Parathyroid adenoma (tissue), 2 donors: ENCODE measurements around the gene UBE2D3.

Experiments
- H2AFZ ChIP-seq: fragments of 300-600 bp; sonication (generic); one replicate; pipeline ENCODE4 v1.7.0; 2017; ENCODE audit warnings: antibody characterized with exemption, mild to moderate bottlenecking
- H3K27ac ChIP-seq: fragments of 300-600 bp; sonication (generic); one replicate; pipeline ENCODE4 v1.7.0; 2017
- H3K27me3 ChIP-seq: fragments of 300-600 bp; sonication (generic); one replicate; pipeline ENCODE4 v1.7.0; 2017; ENCODE audit warnings: low read length; ENCODE audit not compliant: control insufficient read depth, insufficient read depth
- H3K36me3 ChIP-seq: fragments of 300-600 bp; sonication (generic); one replicate; pipeline ENCODE4 v1.7.0; 2017; ENCODE audit warnings: low read length; ENCODE audit not compliant: control insufficient read depth, insufficient read depth
- H3K4me1 ChIP-seq: fragments of 300-600 bp; sonication (generic); one replicate; pipeline ENCODE4 v1.7.0; 2017; ENCODE audit warnings: control low read depth
- H3K4me2 ChIP-seq: fragments of 300-600 bp; sonication (generic); one replicate; pipeline ENCODE4 v1.7.0; 2017; ENCODE audit warnings: low read length
- H3K4me3 ChIP-seq: fragments of 300-600 bp; sonication (generic); one replicate; pipeline ENCODE4 v1.7.0; 2017; ENCODE audit warnings: low read depth, low read length
- H3K79me2 ChIP-seq: fragments of 300-600 bp; sonication (generic); one replicate; pipeline ENCODE4 v1.7.0; 2017; ENCODE audit warnings: control low read depth
- H3K9ac ChIP-seq: fragments of 300-600 bp; sonication (generic); one replicate; pipeline ENCODE4 v1.7.0; 2017; ENCODE audit warnings: mild to moderate bottlenecking
- H3K9me3 ChIP-seq: fragments of 300-600 bp; sonication (generic); one replicate; pipeline ENCODE4 v1.7.0; 2017; ENCODE audit warnings: low read length; ENCODE audit not compliant: control insufficient read depth
- TF ChIP-seq, protein P1 (sequence below): fragments of 300-600 bp; sonication (generic); IDR thresholded peaks from one replicate; pipeline ENCODE4 v1.7.0; 2017; ENCODE audit warnings: antibody characterized with exemption, mild to moderate bottlenecking
- donor health status: primary hyperparathyroidism.

Gene UBE2D3

DNA sequence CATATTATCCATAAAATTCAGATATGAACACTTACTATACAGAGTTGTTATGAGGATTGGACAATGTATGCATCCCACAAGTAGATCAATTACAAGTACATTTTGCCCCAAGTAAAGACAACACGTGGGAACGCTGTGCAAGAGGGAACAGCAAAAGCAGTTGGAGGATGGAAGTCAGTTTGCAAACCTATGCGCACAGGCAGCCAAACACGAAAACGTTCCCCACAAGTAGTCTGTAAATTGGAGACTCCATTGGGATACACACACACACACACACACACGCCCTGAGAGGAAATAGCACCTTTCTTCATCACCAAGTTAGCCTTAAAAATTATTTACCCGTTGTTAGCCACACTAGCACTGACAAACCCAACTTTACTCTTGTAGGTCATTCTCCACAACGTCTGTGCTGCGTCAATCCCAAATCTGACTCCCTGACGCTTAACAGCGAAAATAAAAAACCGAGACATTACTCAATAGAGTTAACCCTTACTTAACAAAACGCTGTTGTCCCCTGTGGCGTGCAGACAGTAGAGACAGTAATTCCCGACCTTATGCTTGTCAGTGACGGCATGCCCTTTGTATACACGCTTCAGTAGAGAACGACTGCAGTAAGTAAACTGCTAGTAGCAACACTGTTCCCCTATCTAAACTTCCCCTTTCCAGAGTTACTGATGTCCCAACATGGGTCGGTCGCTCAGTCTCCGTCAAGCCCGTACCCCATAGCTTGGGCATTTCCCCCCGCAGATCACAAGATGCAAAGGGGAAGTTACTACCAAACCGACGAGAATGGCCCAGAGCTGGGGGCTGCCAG is 67.3 kb downstream of the UBE2D3 start:
- H3K36me3 ChIP-seq = no peaks in the 10 kb centered on the region
- peaks cover 3% of the 10 kb centered on the region for H3K4me1 ChIP-seq
- no peaks in the 10 kb centered on the region for H3K9me3 ChIP-seq
- peak overlapping the region; percentile 80 for H3K4me3 ChIP-seq
- TF ChIP-seq, protein P1, sequence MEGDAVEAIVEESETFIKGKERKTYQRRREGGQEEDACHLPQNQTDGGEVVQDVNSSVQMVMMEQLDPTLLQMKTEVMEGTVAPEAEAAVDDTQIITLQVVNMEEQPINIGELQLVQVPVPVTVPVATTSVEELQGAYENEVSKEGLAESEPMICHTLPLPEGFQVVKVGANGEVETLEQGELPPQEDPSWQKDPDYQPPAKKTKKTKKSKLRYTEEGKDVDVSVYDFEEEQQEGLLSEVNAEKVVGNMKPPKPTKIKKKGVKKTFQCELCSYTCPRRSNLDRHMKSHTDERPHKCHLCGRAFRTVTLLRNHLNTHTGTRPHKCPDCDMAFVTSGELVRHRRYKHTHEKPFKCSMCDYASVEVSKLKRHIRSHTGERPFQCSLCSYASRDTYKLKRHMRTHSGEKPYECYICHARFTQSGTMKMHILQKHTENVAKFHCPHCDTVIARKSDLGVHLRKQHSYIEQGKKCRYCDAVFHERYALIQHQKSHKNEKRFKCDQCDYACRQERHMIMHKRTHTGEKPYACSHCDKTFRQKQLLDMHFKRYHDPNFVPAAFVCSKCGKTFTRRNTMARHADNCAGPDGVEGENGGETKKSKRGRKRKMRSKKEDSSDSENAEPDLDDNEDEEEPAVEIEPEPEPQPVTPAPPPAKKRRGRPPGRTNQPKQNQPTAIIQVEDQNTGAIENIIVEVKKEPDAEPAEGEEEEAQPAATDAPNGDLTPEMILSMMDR = no peak
- H3K9ac ChIP-seq = no peak overlapping the region
- peak overlapping the region; percentile 80 for H3K4me2 ChIP-seq
- H3K27ac ChIP-seq = peak overlapping the region; percentile 44
- peak overlapping the region; percentile 93 for H2AFZ ChIP-seq
- no peaks in the 10 kb centered on the region for H3K27me3 ChIP-seq
- peaks cover 2% of the 10 kb centered on the region for H3K79me2 ChIP-seq

DNA sequence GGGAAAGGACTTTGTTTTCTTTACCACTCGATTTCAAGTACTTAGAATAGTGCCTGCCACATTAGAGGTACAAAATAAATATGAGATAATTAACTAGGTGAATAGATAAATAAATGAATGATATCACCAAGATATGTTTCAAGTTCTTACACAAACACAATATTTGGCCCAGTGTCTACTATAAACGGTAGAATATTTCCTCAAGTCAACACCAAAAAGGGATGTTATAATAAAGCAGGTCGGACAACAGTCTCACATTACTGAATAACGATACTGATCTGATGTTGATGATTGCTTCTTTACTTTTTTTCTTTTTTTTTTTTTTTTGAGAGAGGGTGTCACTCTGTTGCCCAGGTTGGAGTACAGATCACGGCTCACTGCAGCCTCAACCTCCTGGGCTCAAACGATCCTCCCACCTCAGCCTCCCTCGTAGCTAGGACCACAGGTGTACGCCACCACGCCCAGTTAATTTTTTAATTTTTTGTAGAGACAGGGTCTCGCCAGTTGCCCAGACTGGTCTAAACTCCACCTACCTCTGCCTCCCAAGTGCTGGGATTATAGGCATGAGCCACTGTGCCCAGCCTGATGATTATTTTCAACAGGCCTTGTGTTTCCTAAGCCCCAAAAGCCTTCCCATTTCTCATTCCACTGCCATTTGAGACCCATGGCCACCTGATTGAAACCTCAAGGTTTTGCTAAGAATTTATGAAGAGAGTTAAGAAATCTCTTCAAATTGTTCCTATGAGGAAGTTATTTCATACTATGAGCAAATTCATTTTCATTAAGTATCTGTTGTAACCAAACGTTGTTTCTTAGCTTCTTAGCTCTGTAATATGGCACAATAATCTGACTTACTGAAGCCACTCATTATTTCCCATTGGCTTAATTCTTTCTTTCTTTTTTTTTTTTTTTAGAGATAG is 68.8 kb downstream of the UBE2D3 start:
- Histone ChIP-seq H3K9ac (no peak overlapping the region), H2AFZ (no peak overlapping the region), H3K27ac (peak overlapping the region; percentile 39), H3K27me3 (no peaks in the 10 kb centered on the region), H3K4me1 (peaks cover 3% of the 10 kb centered on the region), H3K4me2 (peak overlapping the region; percentile 1), H3K4me3 (no peak overlapping the region), H3K79me2 (peaks cover 2% of the 10 kb centered on the region), H3K36me3 (no peaks in the 10 kb centered on the region), H3K9me3 (no peaks in the 10 kb centered on the region)
- TF ChIP-seq, protein P1 = no peak

DNA sequence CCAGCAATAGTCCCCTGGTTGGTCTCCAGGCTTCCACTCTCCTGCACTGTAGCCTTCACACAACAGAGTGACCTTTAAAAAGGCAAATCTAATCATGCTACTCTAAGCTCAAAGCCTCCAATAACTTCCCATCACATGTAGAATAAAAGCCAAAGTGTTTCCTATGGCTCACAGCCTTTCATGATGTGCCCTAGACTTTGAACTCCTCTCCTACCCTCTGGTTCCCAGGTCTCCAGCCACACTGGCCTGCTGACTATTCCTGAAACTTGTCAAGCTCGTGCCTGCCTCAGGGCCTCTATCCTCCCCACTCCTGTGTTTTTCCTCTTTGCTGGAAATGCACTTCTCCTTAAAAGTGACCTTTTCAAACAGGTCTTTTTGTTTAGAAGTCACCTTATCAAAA is 69.7 kb downstream of the UBE2D3 start:
- no peak overlapping the region for H2AFZ ChIP-seq
- H3K36me3 ChIP-seq = no peaks in the 10 kb centered on the region
- peaks cover 2% of the 10 kb centered on the region for H3K79me2 ChIP-seq
- no peak overlapping the region for H3K4me3 ChIP-seq
- no peaks in the 10 kb centered on the region for H3K27me3 ChIP-seq
- TF ChIP-seq, protein P1 = no peak
- H3K4me2 ChIP-seq = peak overlapping the region; percentile 1
- no peaks in the 10 kb centered on the region for H3K9me3 ChIP-seq
- H3K4me1 ChIP-seq = peaks cover 3% of the 10 kb centered on the region
- H3K27ac ChIP-seq = peak overlapping the region; percentile 39
- H3K9ac ChIP-seq = no peak overlapping the region

DNA sequence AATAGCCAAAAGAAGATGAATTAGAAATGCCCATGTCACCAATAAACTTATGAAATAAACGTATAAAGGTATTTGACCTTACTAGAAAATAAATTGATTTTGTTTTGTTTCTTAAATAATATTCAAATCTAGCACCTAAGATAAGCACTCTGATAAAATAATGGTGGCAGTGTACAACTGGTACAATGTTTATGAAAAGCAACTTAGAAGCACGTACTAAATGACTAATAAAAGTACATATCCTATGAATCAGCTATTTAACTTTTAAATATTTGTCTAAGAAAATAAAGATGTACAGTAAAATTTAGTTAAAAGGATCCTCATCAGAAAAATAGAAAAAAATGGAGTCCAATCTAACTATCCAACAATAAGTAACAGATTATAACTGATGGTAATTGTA is 73.3 kb downstream of the UBE2D3 start:
- H3K9me3 ChIP-seq = no peaks in the 10 kb centered on the region
- H3K4me3 ChIP-seq = no peak overlapping the region
- H3K4me1 ChIP-seq = peaks cover 3% of the 10 kb centered on the region
- no peak overlapping the region for H2AFZ ChIP-seq
- peaks cover under 1% of the 10 kb centered on the region for H3K79me2 ChIP-seq
- no peaks in the 10 kb centered on the region for H3K27me3 ChIP-seq
- H3K9ac ChIP-seq = no peak overlapping the region
- TF ChIP-seq, protein P1 = no peak
- H3K36me3 ChIP-seq = no peaks in the 10 kb centered on the region
- no peak overlapping the region for H3K4me2 ChIP-seq
- H3K27ac ChIP-seq = no peak overlapping the region
